HepG2 (cell line): ENCODE results near the gene PLPP3. TPM values are rescaled to one million over a fixed set of nuclear protein-coding genes. Genes with fewer than 3 reads are reported as not detected.

ENCODE experiments used
- polyA plus RNA-seq, 8 experiments: library from polyadenylated mRNA; depleted of rRNA in 3 of 8; stranded (reverse) in 7 of 8; unstranded in 1 of 8; fragments of >200 nt; fragmentation: Illumina TruSeq in 4 of 8; extraction: Trizol in 4 of 8; gene quantifications; 2 replicates each; pipeline versions ENCODE4 v1.2.1 to v1.2.3, GENCODE V29; 2011 to 2016; ENCODE audit warnings: low read depth in 4 of 8, missing spikeins in 1 of 8, mixed read lengths in 1 of 8; ENCODE audit not compliant: insufficient read depth in 1 of 8
- small RNA-seq, 3 experiments: library from RNA; depleted of rRNA; stranded (forward); fragments of <200 nt; gene quantifications; one replicate each; pipeline ENCODE3, GENCODE V24; 2012; ENCODE audit warnings: low read depth in 2 of 3, low replicate concordance in 1 of 3; ENCODE audit not compliant: insufficient read length in 3 of 3, insufficient read depth in 2 of 3
- total RNA-seq, 5 experiments: library from RNA; depleted of rRNA; stranded (reverse); fragments of >200 nt; fragmentation: Illumina TruSeq; extraction: Trizol; gene quantifications; 2 replicates each; pipeline ENCODE4 v1.2.3, GENCODE V29; 2016; ENCODE audit warnings: low read depth in 1 of 5

PLPP3 gene
- total and polyA plus RNA-seq, 2 of the 13 experiments (the other 11 are each of a cell fraction or from before 2014, with no cell fraction given), result 49.7 to 65.8 TPM

Small RNAs within 50 kb of the gene (small RNA-seq; reads per million reads assigned to genes)
- gene AC099789.1, result 0 reads per million in 3 experiments

Other genes starting within 250 kb of the PLPP3 start
- gene PRKAA2, start 65.8 kb upstream of the PLPP3 start, total RNA-seq (2016; rRNA removed; fragmentation: Illumina TruSeq; extraction: Trizol), result 6.0 and 8.6 TPM in 2 replicates
- 5.6 and 7.5 TPM in 2 replicates for gene PRKAA2, start 65.8 kb upstream of the PLPP3 start, polyA plus RNA-seq (2011; rRNA removed)
- 1.4 and 2.7 TPM in 2 replicates for gene FYB2, start 239.8 kb upstream of the PLPP3 start, total RNA-seq (2016; rRNA removed; fragmentation: Illumina TruSeq; extraction: Trizol)
- gene FYB2, start 239.8 kb upstream of the PLPP3 start, polyA plus RNA-seq (2011; rRNA removed), result 0.97 and 1.2 TPM in 2 replicates